ENCODE data around the gene PKNOX2. TPM values are rescaled to one million over a fixed set of nuclear protein-coding genes. Genes with fewer than 3 reads are reported as not detected.

PKNOX2 gene
- total and polyA plus RNA-seq, 4 donors, result 0.14 to 0.29 (median 0.24) TPM

- TF ChIP-seq REST (IDR thresholded peaks at IDR 0.05), result no peak
- no peak for TF ChIP-seq RAD21 (IDR thresholded peaks at IDR 0.05)
- no peak for TF ChIP-seq FOXA2 (IDR thresholded peaks at IDR 0.05)
- no peak for TF ChIP-seq YY1 (IDR thresholded peaks at IDR 0.05)
- TF ChIP-seq HNF4A (conservative IDR thresholded peaks at IDR 0.05), result no peak
- TF ChIP-seq ATF3 (IDR thresholded peaks at IDR 0.05), result no peak
These were observed 61.5 kb downstream of the PKNOX2 start (continued) for GRCh38 chr11:125226031-125226430.

- no peaks in the 10 kb centered on the region for H3K36me3 ChIP-seq (ENCODE audit: control insufficient read depth in 4 of 4, insufficient read depth in 3 of 4, low read depth in 1 of 4, low read length in 3 of 4)
- 65% methylated on average over 4 of the region's 4 CpGs for WGBS
- no peaks in the 10 kb centered on the region for H3K27me3 ChIP-seq (ENCODE audit: control insufficient read depth in 4 of 4, insufficient read depth in 4 of 4, low read length in 3 of 4)
- H3K9me3 ChIP-seq (ENCODE audit: control insufficient read depth in 4 of 4, low read length in 3 of 4), result no peaks in the 10 kb centered on the region
- TF ChIP-seq RXRA (IDR thresholded peaks at IDR 0.05) (no peak), CTCF (IDR thresholded peaks at IDR 0.05; ENCODE audit: low read depth, low read length, missing input control) (no peak), SP1 (IDR thresholded peaks at IDR 0.05) (no peak), GABPA (IDR thresholded peaks at IDR 0.05 in 1 of 2, conservative IDR thresholded peaks at IDR 0.05 in 1 of 2) (no peak), REST (IDR thresholded peaks at IDR 0.05) (no peak), TAF1 (conservative IDR thresholded peaks at IDR 0.05) (no peak)
- H3K4me3 ChIP-seq (ENCODE audit: low read depth in 1 of 3, low read length in 3 of 3), result no peak overlapping the region
- H3K27ac ChIP-seq (ENCODE audit: low read depth in 1 of 2, low read length in 2 of 2), result no peak overlapping the region
- DNase-seq (ENCODE audit: low spot score), result no peak
- H3K9ac ChIP-seq (ENCODE audit: low read depth in 1 of 2, low read length in 2 of 2), result no peak overlapping the region
- H3K4me1 ChIP-seq (ENCODE audit: control insufficient read depth in 4 of 4, insufficient read depth in 4 of 4, low read length in 3 of 4), result no peaks in the 10 kb centered on the region
These were observed 62.2 kb downstream of the PKNOX2 start for GRCh38 chr11:125226706-125227105.

GRCh38 chr11:125227151-125227550 is 62.6 kb downstream of the PKNOX2 start:
- WGBS, result 67% methylated on average over 5 of the region's 5 CpGs
- DNase-seq (ENCODE audit: low spot score), result no peak
- Histone ChIP-seq H3K27me3 (ENCODE audit: control insufficient read depth in 4 of 4, insufficient read depth in 4 of 4, low read length in 3 of 4) (no peaks in the 10 kb centered on the region), H3K36me3 (ENCODE audit: control insufficient read depth in 4 of 4, insufficient read depth in 3 of 4, low read depth in 1 of 4, low read length in 3 of 4) (no peaks in the 10 kb centered on the region), H3K4me1 (ENCODE audit: control insufficient read depth in 4 of 4, insufficient read depth in 4 of 4, low read length in 3 of 4) (no peaks in the 10 kb centered on the region), H3K9me3 (ENCODE audit: control insufficient read depth in 4 of 4, low read length in 3 of 4) (no peaks in the 10 kb centered on the region), H3K27ac (ENCODE audit: low read depth in 1 of 2, low read length in 2 of 2) (no peak overlapping the region), H3K4me3 (ENCODE audit: low read depth in 1 of 3, low read length in 3 of 3) (no peak overlapping the region), H3K9ac (ENCODE audit: low read depth in 1 of 2, low read length in 2 of 2) (no peak overlapping the region)
- TF ChIP-seq GABPA (IDR thresholded peaks at IDR 0.05 in 1 of 2, conservative IDR thresholded peaks at IDR 0.05 in 1 of 2) (no peak), JUND (IDR thresholded peaks at IDR 0.05) (no peak), ATF3 (IDR thresholded peaks at IDR 0.05) (no peak), ZBTB33 (IDR thresholded peaks at IDR 0.05) (no peak), NR2F2 (IDR thresholded peaks at IDR 0.05) (no peak), RAD21 (IDR thresholded peaks at IDR 0.05) (no peak), RXRA (IDR thresholded peaks at IDR 0.05) (no peak), HNF4G (IDR thresholded peaks at IDR 0.05) (no peak), MAX (IDR thresholded peaks at IDR 0.05) (no peak), YY1 (IDR thresholded peaks at IDR 0.05) (no peak), EGR1 (IDR thresholded peaks at IDR 0.05; ENCODE audit: low read depth in 2 of 2) (no peak), TAF1 (conservative IDR thresholded peaks at IDR 0.05) (no peak)
